GM18951 (cell line): ENCODE measurements around the gene TANGO2.

Experiments used
- POLR2A ChIP-seq: IDR thresholded peaks from 4 replicates; pipeline ENCODE4 v1.6.1; 2011; ENCODE audit warnings: mild to moderate bottlenecking; ENCODE audit not compliant: insufficient read length, insufficient read depth; ENCODE audit errors: extremely low read depth
- in situ Hi-C: fragments of 300-500 bp; cut with MboI; formaldehyde crosslinking; loops from one replicate; pipeline ENCODE4 v1.12.0; 2022; ENCODE audit warnings: low sequenced_read_pairs, mixed read lengths, inconsistent platforms; ENCODE audit not compliant: unreplicated experiment

TANGO2 gene

DNA sequence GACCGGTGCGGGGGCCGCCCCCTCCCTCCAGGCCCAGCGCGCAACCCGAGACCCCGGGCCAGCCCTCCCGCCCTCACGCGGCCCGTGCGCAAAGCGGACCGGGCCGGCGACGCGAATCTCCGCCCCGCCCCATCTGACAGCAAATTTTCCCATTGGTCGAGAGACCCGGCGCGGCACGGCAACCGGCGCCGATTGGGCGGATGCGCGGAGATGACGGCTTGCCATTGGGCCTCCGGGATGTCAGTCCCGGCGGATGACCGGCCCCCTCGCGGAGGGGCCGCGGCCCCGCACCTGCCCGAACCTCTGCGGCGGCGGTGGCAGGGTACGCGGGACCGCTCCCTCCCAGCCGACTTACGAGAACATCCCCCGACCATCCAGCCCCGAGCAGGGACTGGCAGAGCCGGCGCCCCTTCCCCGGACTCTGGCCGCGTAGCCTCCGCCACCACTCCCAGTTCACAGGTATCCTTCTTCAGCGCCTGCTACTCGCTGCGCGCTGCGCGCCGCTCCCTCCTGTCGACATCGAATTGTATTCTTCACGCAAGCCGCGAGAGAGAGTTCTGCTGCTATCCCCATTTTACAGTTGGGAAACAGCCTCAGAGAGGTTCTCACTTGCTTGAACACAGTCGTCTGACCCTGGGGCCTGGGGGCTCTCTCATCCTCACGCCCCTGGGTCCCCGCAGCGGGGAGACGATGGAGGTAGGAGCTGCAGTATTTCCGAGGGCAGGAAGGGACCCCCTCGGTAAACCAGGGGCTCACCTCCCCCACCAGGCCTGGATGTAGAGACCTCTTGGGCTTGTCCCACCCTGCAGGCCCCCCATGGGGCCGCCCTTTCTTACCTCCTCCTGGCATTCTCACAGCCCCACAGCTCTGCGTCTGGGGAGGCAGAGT is 3.9 kb upstream of the TANGO2 start, which contains the start of gene ARVCF:
ARVCF (minus strand) TSS at position 90 of the 888 bp plus-strand sequence. CDS start 26,029 bp downstream, outside the sequence.
- in situ Hi-C loops: no loop called here

DNA sequence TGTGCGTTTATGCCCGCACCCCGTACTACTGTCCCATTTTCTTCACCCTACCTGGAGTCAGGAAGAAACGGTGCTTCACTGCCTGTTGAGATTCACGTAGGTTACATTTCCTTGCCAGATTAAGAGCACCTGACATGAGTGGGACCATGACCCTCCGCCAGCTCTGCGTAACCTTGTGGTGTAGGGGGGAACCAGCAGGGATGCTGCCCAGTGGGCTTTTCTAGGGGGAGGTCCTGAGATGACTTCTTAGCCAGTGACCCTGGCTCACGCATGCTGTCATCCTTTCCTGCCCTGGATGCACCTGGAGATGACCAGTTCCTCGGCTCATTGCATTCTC is 3.3 kb upstream of the TANGO2 start:
- in situ Hi-C loops: no loop called here
- TF ChIP-seq POLR2A: no peak

More for the DNA sequence above, 3.9 kb upstream of the TANGO2 start, which contains the start of gene ARVCF:
- no peak for TF ChIP-seq POLR2A

DNA sequence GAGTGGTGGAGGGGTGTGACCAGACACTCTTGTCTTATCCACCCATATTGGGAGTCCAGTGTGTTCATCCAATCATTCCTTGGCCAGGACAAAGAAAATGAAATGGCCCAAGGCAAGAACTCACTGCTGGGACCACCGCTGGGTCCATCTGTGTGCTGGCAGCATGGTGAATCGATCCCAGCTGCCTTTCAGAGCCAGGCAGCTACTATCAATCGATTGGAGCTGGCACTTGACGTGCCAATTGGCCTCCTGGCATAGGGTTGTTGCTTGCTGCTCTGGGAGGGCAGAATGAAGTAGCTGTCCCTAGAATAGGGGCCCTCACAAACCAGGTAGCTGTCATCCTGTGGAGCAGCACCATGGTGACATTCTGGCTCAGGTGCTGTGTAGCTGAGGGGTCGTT is 2.9 kb upstream of the TANGO2 start:
- TF ChIP-seq POLR2A: no peak
- in situ Hi-C loops: no loop called here

DNA sequence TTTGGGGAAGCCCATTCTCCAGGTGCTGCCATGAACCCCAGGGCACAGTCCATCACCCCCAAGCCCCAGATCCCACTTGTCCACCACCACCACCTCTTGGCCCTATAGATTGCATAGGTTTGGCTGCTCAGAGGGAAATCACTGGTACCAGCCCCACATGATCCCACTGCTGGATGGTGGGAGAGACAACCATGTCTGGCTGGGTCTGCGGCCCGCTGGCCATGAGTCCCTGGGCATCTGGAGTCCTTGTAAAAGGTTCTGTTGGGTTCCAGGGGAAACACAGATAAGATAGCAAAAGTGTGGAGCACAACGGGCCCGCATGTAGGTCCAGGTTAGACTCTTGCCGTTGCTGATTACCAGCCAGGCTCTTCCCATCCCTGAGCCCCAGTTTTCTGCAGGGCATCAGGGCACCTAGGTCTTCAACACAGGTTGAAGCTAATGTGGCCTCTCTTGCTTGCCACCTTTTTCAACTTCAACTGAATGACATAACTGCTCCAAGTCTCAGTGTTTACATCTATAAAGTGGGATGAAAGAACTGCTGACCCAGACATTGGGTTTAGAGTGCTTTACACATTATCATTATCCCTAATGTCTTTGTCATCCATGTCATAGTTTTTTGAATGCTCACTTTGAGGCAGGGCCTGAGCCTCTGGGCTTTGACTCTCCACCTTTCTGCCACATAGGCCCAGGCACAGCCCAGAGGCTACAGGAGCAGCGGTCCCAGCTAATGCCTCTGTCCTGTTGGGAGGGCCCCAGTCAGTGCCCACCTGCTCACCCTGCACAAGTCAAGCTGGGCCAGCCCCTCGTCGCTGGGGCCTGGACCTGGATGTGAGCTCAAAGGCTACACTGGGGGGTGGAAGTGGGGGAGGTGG is 1.0 kb upstream of the TANGO2 start:
- no peak for TF ChIP-seq POLR2A
- in situ Hi-C loops: no loop called here

DNA sequence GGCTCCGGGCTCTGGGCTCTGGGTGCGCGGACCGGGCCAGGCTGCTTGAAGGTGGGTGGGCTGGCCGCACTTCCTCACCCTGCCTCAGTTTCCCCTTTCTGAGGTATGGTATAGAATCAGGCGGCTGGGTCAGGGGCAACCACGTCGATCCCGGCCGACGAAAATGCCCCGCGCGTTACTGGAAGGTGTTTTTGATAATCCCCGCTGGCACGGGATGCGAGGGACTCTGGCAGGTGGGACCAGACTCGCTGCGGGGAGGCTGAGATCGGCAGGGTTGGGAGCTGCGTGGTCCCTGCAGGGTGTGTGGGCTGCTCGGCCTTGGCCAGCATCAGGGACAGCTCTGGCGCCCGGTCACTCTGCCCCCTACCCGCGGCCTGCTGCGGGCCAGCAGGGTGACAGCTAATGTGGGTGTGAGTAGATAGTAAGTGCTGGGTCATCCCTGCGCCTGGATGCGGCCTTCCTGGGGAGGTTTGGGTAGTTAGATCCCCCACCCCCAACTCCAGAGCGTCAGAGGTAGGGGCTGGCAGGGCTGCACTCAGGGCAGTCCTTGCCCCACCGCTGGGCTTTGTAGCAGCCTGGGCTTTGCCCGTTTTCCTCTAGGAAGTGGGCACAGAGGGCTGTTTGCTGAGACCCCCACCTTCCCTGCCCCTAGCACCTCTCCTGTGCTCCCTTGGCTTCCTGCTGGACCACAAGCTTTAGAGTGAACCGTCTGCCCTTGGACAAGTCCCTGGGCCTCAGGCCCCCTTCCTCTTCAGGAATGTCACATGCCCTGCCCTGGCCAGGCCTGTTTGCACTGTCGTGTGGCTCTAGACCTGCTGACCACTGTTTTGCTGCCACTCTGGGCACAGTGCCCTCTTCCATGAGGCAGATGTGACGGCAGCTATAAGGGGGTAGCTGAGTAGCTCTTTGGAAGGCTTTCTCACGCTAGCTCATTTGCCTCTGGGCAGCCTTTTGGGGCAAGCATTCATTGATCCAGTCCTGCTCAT is 579 bp downstream of the TANGO2 start:
- no peak for TF ChIP-seq POLR2A
- in situ Hi-C loops: no loop called here

DNA sequence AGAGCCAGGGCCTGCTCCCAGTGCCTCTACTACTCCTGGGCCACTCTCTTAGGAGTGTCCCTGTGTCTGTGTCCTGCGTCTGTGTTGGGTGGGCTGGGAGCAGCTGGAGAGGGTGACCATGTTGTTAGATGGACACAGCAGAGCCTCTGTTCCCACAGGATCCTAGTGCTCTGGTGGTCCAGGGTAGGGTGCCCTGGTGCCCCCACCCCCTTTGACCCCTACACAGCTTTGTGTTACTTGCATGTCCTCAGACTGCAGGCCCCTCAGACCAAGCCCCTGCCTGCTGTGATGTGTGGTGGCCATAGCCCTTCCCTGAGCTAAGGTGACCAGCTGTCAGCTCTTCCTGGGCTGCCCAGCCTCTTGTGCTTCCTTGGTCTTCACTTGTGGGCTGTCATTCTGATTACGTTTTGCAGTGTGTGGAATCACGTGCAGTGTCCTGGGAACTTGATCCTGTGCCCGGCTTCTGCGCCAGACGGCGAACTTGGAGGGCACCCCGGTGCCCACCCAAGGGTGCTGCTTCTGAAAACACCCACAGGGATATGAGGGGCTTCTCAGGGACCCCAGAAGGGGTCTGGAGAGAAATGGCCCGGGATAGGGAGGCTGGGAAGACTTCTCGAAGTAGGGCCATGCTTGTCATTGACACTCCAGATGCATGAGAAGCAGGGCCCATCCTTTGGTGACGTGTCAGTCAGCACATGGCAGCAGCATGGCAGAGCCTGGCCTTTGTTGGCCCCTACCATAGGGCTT is 1.5 kb downstream of the TANGO2 start:
- TF ChIP-seq POLR2A: no peak
- in situ Hi-C loops: no loop called here

DNA sequence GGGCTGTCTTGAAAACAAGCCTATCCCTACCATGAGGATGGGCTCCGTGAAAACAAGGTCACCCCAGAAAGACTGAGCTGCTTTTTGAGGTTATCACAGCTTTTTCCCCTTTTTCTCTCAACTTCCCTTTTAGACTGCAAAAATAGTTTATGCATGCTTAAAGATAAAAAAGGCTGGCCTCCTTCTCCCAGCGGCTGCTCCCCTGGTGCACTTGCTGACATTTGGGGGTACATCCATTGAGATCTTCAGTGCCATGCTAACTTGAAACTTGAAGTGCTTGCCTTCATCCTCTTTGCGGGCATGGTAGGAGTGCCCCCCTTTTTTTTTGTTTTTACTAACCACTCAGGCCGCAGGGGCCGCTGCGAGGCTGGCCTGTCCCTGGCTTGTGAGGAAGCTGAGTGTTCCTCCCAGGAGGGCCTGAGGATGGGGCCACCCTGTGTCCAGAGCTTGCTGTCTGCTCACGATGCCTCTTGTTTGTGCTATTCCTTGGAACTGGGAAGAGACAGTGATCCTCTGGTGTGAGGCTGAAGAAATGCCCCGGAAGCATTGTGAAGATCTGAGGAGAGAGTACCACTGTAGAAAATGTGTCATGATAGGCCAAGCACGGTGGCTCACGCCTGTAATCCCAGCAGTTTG is 2.2 kb downstream of the TANGO2 start:
- in situ Hi-C loops: no loop called here
- TF ChIP-seq POLR2A: no peak

DNA sequence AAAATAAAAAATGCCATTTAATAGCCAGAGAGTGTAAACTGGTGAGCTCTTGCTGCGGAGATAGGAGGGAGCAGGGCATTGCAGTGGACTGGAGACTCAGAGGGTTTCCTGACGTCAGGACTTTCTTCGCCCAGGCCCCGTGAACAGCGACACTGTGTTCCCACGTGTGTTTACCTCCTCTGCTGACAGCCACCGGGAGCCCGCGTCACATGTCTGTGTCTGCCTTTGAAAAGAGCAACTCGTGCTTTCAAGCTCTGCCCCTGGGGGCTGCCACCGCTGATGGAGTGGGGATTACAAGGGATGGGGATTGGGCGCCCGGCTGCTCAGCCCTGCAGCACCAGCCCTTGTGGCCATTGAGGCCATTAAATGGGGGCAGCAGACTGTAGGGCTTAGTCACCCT is 3.3 kb downstream of the TANGO2 start:
- in situ Hi-C loops: no loop called here
- no peak for TF ChIP-seq POLR2A

DNA sequence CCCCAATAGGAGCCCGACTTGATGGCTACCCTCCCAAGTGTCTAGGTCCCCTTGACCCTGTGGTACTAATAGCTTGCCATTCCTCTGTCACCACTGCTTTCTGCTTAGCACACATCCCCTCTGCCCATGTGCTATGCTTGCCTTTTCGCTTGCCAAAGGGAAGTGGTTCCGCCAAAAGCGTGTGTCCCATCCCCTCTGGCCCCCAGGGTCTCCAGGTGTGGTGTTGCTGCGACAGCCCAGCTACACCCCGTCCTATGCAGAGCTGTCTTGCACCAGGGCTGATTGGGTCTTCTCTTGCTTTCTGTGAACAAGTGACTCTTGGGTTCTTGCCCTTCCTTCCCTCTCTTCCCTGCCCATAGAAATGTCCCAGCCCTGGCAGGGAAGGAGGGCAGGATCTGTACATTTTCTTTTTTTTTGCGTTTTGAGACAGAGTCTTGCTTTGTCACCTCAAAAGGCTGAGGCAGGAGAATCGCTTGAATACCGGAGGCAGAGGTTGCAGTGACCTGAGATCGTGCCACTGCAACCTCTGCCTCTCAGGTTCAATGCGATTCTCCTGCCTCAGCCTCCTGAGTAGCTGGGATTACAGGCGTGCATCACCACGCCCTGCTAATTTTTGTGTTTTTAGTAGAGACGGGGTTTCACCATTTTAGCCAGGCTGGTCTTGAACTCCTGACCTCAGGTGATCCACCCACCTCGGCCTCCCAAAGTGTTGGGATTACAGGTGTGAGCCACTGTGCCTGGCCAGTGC is 3.9 kb downstream of the TANGO2 start:
- in situ Hi-C loops: no loop called here
- no peak for TF ChIP-seq POLR2A

DNA sequence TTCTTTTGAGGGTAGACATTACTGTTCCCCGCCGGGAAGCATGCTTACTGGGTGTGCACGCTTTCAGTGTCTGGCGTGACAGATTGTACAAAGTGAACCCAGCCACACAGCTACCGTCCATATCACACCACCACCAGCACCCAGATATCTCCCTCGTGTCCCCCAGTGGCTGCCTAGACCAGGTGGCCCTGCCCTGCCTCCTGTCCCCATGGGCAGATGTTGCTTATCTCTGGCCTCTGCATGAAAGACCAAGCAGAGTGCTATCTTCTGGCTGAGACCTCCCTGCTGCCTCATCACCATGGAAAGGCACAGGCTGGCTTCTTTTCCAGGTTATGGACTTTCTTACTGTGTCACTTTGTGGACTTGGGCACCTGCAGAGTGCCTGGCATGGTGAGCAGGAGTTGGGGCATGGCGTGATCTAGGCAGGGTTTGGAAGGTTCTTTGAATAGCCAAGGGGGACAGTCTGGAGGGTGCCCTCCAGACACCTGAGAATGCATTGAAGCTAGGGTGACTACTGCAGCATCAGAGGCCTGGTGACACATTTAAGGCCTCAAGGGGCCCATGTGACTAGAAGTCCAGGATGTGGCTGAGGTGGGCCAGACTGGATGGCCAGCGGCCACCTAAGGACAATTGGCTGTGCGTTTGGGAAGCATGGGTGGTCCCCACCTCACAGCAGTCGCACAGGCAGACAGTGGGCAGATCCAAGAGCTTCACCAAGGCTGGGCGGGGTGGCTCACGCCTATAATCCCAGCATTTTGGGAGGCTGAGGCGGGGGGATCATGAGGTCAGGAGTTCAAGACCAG is 4.7 kb downstream of the TANGO2 start:
- in situ Hi-C loops: no loop called here
- TF ChIP-seq POLR2A: no peak
